HG02623 (cell line): ENCODE data around the gene ALG12.

Experiments
- ATAC-seq: cut with Tn5 transposase; IDR thresholded peaks from one replicate; pipeline ENCODE4 v1.9.1; 2021; ENCODE audit warnings: moderate library complexity; ENCODE audit not compliant: unreplicated experiment

ALG12 gene

DNA sequence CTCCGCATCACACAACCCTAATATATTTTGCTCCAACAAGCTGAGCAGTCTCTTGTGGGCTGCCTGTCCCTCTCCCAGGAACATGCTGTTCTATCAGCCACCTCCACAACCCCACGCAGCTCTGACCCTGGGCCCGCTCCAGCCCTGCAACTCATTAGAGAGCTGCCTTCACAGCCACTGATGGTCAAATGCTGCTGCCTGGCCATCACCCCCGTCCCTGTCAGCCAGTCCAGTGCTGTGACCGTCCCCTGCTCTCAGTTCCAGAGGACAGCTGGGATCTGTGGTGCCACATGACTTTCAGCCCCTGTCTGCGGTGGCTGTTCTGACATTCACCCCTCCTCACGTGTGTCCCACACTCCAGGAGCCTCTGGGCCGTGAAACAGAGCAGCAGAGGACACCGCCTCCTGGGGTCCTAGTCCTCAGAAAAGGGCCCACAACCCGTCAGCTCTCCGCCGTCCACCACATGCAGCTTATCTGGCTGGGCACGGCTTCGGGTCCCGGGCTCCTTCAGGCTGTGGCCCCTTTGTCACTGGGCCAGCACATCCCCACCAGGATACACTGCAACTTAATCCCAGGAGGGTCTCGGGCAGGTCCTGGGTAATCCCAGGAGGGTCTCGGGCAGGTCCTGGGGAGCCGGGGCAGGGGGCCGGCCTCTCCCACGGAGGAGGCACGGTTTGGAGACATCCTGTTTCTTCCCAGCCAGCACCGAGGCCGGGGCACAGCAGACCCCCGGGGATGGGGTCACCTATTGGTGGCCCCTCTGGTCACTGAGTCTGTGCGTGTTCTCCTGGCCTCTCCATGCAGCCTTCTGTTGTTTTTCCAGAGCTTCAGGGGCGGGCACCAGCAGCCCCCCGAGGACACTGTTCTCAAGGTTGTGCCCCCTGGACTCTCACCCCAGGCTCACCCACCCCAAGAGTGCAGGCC lies 15.3 kb upstream of the ALG12 start:
- no peak for ATAC-seq

DNA sequence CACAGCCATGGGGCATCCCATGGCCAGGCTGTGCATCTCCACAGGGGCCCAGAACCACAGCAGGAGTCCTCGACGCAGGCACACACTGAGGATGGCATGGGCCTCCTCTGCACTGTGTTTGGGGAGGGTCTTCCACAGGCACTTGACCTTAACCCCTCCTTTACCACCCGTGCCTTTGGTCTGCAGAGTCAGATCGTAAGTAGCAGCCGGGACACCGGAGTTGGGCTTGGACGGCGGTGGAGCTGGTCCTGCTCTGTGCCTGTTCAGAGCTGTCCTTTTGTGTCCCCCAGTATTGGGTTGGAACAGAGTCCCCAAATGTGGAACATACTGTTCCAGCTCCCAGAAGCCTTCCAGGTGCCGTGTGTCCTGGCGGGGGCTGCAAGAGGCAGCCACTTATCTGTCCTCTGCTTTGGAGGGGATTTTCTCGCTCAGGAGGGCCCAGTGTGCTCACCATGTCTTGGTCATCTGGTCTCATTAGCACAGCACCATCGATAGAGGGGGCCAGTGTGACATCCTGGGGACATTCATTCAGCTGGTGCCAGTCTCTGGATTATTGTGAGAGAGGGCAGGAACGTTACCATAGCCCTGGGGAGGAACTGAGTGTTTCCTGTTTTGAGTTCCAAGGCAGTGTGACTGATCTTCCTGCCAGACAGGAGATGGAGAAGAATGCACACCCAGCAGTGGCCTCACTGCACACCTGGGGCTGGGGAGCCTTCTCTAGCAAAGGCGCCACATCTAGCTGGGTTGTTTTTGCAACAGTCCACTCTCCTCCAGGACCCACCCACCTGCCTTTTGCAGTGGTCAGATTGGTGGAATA lies 12.6 kb upstream of the ALG12 start:
- ATAC-seq = no peak

DNA sequence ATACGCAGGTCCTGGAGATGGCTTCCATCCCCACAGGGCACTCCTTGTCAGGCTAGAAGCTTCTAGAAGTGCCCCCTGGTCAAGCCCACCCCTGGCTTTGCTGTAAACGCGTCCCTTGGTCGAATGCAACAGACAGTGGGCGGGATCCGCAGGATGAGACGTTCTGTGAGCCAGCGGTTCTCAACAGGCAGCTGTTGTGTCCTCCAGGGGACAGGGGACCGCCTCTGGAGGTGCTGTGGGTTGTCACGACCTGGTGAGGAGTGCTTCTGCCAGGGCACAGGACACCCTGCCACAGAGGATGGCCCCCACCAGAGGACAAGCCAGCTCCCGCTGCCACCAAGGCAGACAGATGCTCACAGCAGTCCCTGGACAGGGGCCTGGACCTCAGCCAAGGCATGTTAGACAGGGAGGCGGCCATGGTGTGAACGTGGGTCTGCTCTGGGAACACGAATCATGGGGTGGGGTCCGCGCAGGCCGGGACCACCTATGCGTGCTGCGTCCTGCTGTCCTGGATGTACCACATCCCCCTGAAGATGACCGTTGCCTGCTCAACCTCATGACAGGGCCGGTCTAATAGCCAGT lies 11.8 kb upstream of the ALG12 start:
- no peak for ATAC-seq

DNA sequence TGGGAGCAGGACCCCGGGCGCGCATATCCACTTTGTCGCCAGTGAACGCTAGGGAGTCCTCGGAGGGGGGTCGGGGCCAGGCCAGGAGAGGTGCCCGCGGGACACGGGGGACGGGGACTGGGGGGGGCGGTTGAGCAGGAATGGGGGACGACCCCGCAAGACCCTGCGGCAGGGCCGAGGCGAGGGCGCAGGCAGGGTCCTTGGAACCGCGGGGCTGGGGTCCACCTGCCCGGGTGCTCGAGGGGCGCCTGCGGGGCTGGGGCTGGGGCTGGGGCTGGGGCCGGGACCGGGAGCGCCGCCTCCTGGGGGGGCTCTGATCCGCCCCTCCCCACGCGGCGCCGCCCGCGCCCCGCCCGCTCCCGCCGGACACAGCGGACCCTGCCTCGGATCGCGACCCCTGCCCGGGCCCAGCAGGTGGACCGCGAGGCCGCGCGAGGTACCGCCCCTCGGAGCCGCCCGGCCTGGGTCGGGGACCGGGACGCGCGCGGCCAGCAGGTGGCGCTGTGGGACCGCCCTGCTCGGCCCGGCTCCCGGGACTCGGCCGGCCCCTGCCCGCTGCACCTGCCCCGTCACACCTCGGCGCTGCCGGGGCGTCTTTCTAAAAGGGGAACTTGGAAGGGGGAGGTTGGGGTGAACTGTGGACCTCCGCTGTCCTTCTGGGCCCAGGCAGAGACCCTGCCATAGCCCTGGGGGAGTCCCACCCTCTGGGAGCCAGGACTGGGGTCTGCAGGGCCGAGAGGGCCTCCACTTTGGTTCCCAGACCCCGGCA lies 11.2 kb upstream of the ALG12 start:
- ATAC-seq = no peak

DNA sequence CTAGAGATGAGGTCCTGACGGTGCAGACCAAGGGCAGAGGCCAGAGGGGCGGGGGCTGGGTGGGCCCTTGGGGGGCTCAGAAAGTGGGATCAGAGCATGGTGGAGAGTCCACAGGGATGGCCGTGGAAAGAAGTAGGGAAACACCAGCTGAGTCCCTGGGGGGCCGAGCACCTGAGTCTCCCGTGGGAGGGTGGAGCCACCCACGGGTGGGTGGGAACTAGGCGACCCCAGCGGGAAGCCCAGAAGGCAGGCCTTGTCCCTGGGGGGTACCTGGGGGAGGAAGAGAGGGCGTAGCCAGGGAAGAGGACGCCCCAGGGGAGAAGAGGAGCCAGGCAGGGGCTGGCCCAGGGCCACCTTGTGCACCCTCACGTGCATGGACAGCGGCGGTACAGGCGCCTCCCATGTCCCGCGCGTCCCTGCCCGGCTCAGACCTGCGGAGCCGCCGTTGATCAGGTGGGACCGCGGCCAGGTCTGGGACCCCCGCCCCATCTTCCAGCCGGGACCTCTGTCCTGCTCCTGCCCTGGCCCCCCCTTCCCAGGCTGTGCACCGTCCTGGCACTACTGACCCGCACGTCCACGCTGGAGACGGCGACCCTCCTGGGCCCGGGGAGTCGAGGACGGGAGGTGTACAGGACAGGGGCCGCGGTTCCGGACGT lies 10.4 kb upstream of the ALG12 start:
- no peak for ATAC-seq

DNA sequence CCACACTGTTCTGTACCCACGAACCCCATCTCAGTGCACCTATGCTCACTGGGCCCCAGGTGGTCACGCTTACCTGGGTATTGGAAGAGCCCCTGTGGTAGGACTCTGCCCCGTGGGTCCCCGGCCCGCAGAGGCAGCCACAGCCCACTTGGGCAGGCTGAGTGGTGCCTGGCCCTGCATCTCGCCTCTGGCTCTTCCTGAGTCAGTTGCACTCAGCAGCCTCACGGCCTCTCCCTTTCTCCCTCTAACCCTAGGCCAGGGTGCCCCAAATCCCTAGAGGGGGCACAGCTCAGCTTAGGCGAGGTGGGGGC lies 9.9 kb upstream of the ALG12 start:
- no peak for ATAC-seq

DNA sequence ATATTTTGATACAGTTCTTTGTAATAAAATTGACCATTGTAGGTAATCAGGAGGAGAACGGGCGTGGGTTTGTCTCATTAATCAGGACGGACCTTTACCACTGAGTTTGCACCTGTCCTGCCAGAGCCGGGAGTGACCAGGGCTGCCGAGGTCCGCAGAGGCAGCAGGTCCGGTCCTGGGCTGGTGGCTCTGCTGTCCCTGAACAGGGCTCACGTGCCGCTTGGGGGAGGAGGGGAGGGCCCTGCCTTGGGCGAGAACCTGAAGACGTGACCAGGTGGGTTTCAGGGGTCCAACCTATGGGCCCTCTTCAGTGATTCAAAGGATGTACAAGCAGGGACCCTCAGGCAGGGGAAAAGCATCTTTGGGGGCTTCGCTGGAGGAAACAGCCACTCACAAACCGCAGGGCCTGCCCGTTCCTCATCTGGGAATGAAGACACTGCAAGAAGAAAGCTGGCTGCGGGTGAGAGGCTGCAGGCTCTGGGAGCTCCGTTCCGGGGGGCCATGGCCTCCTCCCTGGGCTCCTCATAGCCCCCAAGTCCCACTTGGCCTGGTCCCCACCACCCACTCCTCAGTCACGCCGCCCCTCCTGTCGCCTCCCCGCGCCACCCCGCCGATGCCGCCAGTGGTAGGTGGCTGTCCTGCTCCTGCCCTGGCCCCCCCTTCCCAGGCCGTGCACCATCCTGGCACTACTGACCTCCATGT lies 9.4 kb upstream of the ALG12 start:
- ATAC-seq = no peak

DNA sequence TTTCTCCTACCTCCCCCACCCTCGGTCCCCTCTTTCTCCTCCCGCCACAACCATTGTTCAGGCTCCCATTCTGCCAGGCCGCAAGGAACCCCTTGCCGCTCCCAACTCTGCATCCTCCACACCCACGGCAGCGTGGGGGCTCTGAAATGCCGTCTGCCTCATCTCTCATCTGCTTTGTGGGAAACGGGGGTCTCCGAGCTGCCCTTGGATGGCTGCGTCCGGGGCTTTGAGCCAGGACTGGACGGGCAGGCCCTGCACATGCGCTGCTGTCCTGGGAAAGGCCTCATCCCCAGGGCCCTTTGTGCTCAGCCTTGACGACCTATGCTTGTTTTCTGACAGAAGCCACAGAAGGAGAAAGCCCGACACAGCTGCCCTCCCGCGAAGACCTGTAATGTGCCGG lies 8.7 kb upstream of the ALG12 start:
- no peak for ATAC-seq

DNA sequence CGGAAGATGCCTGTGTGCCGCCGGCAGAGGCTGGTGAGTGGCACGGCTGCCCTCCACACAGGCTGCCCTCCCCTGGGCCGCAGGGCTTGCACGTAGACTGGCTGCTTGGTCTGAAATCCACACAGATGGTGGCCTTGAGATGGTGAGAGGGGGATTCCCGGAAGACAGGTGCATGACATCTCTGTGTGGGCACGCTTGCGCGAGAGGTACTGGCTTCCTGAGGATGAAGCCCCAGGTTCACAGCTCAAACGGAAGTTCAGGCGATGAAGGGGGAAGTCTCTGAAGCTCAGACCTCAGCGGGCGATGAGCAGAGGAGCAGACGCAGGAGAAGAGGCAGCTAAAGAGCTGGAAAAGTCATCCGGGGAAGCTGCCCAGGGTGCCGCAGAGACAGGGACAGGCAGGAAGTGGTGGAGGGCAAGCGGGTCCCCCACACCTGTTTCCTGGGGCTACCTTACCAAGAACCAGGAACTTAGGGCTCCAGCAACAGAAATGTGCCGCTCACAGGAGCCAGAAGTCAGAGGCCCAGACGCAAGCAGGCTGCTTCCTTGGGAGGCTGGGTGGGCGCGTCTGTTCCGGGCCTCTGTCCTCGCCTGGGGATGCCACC lies 7.4 kb upstream of the ALG12 start:
- ATAC-seq = no peak

DNA sequence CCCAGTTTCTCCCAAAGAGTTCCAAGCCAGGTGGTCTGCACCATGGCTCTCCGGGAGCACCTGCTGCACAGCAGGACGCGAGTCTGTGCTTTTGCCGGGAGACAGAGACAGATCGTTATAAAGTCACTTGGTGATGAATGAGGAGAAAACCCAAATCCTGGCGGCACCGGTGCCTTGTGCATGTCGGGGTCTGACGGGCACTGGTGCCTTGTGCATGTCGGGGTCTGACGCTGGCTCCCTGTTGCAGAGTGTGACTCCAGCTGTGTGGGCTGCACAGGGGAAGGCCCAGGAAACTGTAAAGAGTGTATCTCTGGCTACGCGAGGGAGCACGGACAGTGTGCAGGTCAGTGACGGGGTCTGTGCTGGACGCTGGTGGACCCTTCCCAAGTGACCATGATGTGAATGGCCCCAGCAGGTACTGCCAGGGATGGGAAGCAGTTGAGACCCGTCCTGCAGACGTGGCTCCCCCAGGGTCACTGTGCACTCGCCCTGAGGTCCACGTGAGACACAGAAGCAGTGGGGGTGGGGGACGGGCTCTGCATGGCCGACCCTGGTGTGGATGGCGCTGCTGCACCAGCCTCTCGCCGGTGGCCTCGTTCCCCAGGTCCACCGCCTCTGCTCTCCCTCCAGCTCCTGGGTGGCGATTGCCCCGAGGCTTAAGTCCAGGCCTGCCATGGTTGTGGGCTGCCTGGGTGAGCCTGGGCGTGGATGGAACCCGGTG lies 6.0 kb upstream of the ALG12 start:
- ATAC-seq = no peak

DNA sequence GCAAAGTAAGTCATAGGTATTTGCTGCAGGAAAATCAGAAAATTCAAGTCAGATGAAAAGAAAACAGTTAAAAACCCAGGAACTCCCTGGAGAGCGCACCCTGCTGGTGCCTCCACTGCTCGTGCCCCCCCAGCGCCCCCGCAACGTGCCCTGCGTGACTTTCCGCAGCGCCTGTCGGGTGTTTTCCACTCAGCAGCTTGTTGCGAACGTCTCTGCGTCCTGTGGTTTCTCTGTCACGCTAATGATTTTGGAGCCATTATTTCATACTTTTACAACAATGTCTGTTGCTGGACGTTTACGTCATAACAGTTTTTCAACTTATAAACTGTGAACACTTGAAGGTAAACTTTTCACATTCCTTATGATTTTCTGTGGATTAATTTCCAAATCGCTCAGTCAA lies 5.2 kb upstream of the ALG12 start:
- no peak for ATAC-seq

DNA sequence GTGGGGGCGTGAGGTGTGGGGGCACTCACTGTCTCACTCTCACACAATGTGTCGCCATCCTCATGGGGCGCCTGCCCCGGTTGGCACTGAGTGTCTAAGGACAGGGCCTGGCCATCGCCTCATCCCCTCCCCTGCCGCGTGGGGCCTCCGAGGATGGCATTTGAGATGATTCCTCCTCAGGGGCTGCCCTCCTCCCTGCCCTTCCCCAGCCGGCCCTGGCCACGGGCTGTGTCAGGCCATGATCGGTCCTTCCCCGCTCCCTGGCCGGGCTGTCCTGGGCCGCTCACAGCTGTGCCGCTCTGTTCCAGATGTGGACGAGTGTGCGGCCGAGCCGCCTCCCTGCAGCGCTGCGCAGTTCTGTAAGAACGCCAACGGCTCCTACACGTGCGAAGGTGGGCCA lies 4.7 kb upstream of the ALG12 start:
- no peak for ATAC-seq

DNA sequence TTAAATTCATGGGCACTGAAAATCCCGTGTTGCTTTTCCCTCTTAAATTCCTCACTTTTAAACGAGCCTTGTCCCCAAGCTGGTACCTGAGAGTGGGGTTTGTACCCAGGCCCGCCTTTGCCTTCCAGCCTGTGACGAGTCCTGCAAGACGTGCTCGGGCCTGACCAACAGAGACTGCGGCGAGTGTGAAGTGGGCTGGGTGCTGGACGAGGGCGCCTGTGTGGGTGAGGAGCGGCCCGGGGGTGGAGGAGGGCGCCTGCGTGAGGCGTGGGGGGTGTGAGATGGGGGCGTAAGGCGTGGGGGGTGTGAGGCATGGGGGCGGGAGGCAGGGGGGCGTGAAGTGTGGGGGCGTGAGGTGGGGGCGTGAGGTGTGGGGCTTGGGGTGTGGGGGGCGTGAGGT lies 4.2 kb upstream of the ALG12 start:
- ATAC-seq = no peak

DNA sequence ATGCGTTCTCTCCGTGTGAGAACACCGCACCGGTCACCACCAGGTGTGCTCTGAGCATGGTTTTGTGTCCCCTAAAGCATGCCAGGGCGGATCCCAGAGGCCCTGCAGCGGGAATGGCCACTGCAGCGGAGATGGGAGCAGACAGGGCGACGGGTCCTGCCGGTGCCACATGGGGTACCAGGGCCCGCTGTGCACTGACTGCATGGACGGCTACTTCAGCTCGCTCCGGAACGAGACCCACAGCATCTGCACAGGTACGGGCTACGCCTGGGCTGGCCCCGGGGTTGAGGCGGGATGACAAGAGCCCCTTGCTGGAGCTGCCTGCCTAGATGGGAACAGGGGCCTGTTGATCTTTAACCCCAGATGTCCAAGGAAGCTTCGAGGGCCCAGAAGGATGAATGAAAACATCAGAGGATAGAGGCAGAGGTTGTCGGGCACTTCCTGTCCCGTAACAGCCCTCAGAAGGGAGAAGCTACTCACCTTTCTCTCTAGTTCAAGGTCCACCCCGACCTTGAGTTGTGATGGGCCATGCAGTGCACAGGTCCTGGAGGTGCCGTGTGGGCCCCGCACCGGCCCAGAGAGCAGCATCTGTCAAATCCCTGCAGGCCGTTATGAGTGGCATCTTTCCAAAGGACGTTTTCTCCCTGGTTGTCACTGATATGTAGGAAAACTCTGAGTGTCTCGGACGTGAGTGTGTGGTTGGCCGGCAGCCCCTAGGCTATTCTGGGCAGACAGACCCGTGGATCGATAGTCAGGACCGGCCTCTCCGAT lies 3.5 kb upstream of the ALG12 start:
- ATAC-seq = no peak

DNA sequence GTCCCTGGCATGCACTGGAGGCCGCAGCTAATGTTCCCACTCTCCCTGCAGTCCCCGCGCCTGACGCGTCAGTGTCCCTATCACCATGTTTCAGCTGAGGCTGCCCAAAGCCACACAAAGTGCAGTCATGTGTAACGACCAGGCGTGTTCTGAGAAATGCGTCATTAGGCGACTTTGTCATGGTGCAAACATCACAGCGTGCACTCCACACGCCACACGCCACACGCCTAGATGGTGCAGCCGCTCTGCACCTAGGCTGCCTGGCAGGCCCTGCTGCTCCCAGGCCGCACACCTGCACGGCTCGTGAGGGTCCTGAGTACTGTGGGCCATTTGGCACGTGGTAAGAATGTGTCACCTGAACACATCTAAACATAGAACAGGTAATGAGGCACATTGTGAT lies 2.6 kb upstream of the ALG12 start:
- ATAC-seq = no peak

DNA sequence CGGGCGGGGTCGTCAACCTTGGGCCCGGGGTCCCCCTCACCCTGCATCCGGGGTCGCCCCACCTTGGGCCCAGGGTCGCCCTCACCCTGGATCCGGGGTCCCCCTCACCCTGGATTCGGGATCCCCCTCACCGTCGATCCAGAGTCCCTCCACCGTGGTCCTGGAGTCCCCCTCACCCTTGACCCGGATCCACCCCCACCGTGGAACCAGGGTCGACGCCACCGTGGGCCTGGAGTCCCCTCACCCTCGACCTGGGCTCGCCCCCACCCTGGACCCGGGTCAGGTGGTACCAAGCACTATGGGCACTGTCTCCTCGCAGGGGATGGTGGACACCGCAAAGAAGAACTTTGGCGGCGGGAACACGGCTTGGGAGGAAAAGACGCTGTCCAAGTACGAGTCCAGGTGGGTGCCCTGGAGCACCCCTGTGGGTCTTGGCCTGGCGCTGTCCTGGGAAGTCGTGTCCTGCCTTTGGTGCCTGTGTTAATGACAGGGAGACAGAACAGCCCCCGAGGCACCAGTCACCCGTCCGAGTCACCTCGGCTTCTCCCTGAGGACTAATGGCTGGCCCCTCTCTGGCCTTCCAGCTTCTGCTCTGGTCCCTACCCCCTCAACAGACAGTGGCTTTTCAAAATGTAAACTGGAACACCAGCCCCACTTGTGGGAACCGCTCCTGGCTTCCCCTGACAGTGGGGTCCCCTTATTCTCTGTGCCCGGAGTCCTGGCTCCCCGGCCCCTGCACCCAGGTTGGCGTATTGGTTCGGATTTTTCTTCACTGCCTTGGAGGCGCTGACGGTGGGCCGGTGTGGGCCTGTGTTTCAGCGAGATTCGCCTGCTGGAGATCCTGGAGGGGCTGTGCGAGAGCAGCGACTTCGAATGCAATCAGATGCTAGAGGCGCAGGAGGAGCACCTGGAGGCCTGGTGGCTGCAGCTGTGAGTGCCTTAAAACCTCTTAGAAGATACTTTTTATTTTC lies 958 bp upstream of the ALG12 start:
- ATAC-seq = no peak

DNA sequence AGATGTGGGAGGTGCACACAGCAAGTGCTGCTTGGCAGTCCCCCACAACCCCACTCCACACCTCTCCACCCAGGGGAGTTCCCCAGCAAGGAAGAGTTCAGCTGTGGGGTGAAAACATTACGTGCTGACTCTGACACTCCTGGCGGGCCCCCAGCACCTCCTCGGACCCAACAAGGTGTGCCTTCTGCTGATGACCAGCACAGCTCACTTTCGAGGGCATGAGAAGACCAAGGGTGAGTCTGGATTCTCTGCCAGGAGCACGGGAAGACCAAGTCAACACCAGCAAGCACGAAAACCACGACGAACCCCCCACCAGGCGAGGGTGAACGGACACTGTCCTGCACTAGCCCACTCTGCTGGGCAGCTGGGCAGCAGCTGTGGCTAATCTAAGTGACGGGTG lies 1.4 kb downstream of the ALG12 start:
- ATAC-seq = no peak
